GM12878 (cell line): ENCODE results near the gene SHROOM1. TPM values are rescaled to one million over a fixed set of nuclear protein-coding genes. Genes with fewer than 3 reads are reported as not detected.

Experiments used
- FOS ChIP-seq: IDR thresholded peaks from 3 replicates; pipeline ENCODE4 v1.6.1; 2011; ENCODE audit warnings: borderline replicate concordance; ENCODE audit not compliant: insufficient read length; ENCODE audit errors: extremely low read depth
- IRF5 ChIP-seq: fragments of 450-650 bp; IDR thresholded peaks from 2 replicates; pipeline ENCODE4 v1.6.1; 2017; ENCODE audit warnings: borderline replicate concordance
- NKRF ChIP-seq: fragments of 450-650 bp; conservative IDR thresholded peaks from 2 replicates; pipeline ENCODE4 v1.6.1; 2017; ENCODE audit warnings: mild to moderate bottlenecking, moderate library complexity
- ZBTB33 ChIP-seq: fragments of 450-650 bp; IDR thresholded peaks from 2 replicates; pipeline ENCODE4 v1.6.1; 2017; ENCODE audit warnings: mild to moderate bottlenecking
- polyA plus RNA-seq, 11 experiments: library from polyadenylated mRNA; depleted of rRNA in 4 of 11; unstranded in 6 of 11; stranded (reverse) in 5 of 11; fragments of >200 nt; fragmentation: Nextera tagmentation in 4 of 11; fragmentation: Illumina TruSeq in 1 of 11; extraction: Ambion mirVana in 4 of 11; extraction: Trizol in 1 of 11; gene quantifications; 1 replicate in 1 of 11; 2 replicates in 10 of 11; pipeline versions ENCODE4 v1.2.1 to v1.2.3, GENCODE V29; 2011 to 2016; ENCODE audit warnings: inconsistent platforms in 2 of 11, missing spikeins in 2 of 11, low read depth in 1 of 11
- total RNA-seq, 4 experiments: library from RNA; depleted of rRNA in 3 of 4; stranded (reverse); fragments of >200 nt in 3 of 4; fragmentation: Illumina TruSeq in 1 of 4; extraction: Trizol in 1 of 4; gene quantifications; 2 replicates each; pipeline versions ENCODE4 v1.2.1 to v1.2.3, GENCODE V29; 2013 to 2021

Gene SHROOM1
- total and polyA plus RNA-seq, 10 of the 15 experiments (the other 5 are each of a cell fraction or from before 2014, with no cell fraction given), result 0.05 to 3.9 (median 1.3) TPM

- TF ChIP-seq ZBTB33, result no peak
- 0 out of 2 replicates have a peak, but pooled peaks have one; percentile 66 for TF ChIP-seq NKRF
- no peak for TF ChIP-seq FOS
- no peak for TF ChIP-seq IRF5
- TF ChIP-seq, all 136 proteins: peak for 57
Observed at GRCh38 chr5:132866342-132867045, 36.0 kb upstream of the SHROOM1 start, which contains the start of the genes GDF9 and UQCRQ (continued).
